Esophagus muscularis mucosa (tissue), 4 donors: ENCODE results near the gene PPP1R3C. TPM values are rescaled to one million over a fixed set of nuclear protein-coding genes. Genes with fewer than 3 reads are reported as not detected.

ENCODE experiments used
- DNase-seq: peaks from one replicate; pipeline ENCODE4 v3.0.0-alpha.2; 2017; ENCODE audit errors: extremely low spot score
- H3K27ac ChIP-seq, 4 donors: fragments of 200-600 bp; sonication (generic); replicated peaks in 1 of 4; 1 replicate in 3 of 4; 2 replicates in 1 of 4; pipeline ENCODE4 v1.5.1; 2016 to 2019; ENCODE audit warnings: mild to moderate bottlenecking in 1 of 4
- H3K27me3 ChIP-seq, 4 donors: fragments of 200-600 bp; sonication (generic); one replicate each; pipeline versions ENCODE4 v1.5.1 to v1.6.0; 2016 to 2019
- H3K36me3 ChIP-seq, 4 donors: fragments of 200-600 bp; sonication (generic); one replicate each; pipeline ENCODE4 v1.5.1; 2016 to 2019
- H3K4me1 ChIP-seq, 4 donors: fragments of 200-600 bp; sonication (generic); one replicate each; pipeline ENCODE4 v1.5.1; 2016 to 2019
- H3K4me3 ChIP-seq, 4 donors: fragments of 200-600 bp; sonication (generic); 1 replicate in 2 of 4; 2 replicates in 2 of 4; pipeline ENCODE4 v1.5.1; 2016 to 2019; ENCODE audit warnings: mild to moderate bottlenecking in 4 of 4, moderate library complexity in 1 of 4
- H3K9me3 ChIP-seq, 4 donors: fragments of 200-600 bp; sonication (generic); 1 replicate in 3 of 4; 2 replicates in 1 of 4; pipeline ENCODE4 v1.5.1; 2016 to 2019
- EP300 ChIP-seq: sonication (generic); formaldehyde crosslinking; IDR thresholded peaks from one replicate; pipeline ENCODE4 v1.6.1; 2017; ENCODE audit warnings: antibody characterized with exemption
- POLR2A ChIP-seq: fragments of 450-650 bp; IDR thresholded peaks from one replicate; pipeline ENCODE4 v1.6.1; 2017; ENCODE audit warnings: antibody characterized with exemption, moderate library complexity, mild to moderate bottlenecking, low read depth
- POLR2AphosphoS5 ChIP-seq, 2 donors: sonication (generic); formaldehyde crosslinking; IDR thresholded peaks; one replicate each; pipeline ENCODE4 v1.6.1; 2017; ENCODE audit warnings: antibody characterized with exemption in 2 of 2
- WGBS: methylation state at CpG from one replicate; pipeline ENCODE4 v1.1.5; 2018; 5-methylcytosine and 5-hydroxymethylcytosine counted together
- intact Hi-C: fragments of 100-400 bp; cut with DNase I; formaldehyde crosslinking; loops from one replicate; pipeline ENCODE4 v1.15.1; 2023
- total RNA-seq, 4 donors: library from RNA; depleted of rRNA; stranded (reverse); fragments of >200 nt; gene quantifications; one replicate each; pipeline versions ENCODE4 v1.1.0 to v1.2.1, GENCODE V29; 2016
- TF ChIP-seq, protein P1 (sequence below), 3 experiments: fragments of 200-600 bp in 2 of 3; fragments of 450-650 bp in 1 of 3; sonication (generic) in 2 of 3; IDR thresholded peaks; one replicate each; pipeline ENCODE4 v1.5.1; 2017 to 2019; ENCODE audit warnings: antibody characterized with exemption in 3 of 3, mild to moderate bottlenecking in 2 of 3, moderate library complexity in 1 of 3

The PPP1R3C gene
- total RNA-seq, 4 donors from 2014 or later: 46.7 to 111 (median 87.8) TPM

DNA sequence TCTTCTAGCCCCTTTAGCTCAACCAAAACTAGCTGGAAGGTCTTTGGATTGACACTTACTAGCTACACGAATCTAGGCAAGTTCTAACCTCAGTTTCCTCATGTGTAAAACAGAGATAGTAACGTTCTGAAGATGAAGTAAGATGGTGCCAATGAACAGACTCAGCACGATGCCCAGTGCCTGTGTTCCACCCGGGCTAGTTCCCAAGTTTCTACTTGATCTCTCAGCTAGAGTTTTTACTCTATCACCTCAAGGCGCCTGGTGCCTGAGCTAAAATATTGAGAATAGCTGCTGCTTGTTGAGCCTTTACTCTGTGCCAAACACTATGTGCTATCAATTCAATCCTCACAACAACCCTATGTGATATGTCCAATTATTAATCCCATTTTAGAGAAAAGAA lies 1.4 kb upstream of the PPP1R3C start:
- intact Hi-C loops: loop anchor here (5.0 kb wide), 2 partner anchors 42 to 122 kb away; no protein-coding TSS in a partner anchor
- no peak for DNase-seq

DNA sequence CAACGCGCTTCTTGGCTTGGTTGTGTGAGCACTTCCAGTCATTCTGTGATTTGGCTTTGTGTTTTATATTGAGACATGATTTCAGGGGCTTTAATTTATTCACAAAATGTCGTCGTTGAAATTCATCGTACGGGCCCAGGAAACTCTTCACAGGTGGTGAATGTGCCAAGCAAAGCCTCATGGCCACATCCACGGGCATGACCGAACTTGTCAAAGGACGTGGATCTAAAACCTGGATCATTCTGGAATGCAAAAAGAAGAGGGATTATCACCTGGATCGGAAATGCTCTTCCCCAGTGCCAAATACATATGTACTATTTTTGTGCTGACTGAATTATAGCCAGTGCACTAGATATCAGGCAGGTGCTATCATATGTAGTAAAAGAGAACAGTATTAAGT lies 2.2 kb downstream of the PPP1R3C start:
- TF ChIP-seq, protein P1, sequence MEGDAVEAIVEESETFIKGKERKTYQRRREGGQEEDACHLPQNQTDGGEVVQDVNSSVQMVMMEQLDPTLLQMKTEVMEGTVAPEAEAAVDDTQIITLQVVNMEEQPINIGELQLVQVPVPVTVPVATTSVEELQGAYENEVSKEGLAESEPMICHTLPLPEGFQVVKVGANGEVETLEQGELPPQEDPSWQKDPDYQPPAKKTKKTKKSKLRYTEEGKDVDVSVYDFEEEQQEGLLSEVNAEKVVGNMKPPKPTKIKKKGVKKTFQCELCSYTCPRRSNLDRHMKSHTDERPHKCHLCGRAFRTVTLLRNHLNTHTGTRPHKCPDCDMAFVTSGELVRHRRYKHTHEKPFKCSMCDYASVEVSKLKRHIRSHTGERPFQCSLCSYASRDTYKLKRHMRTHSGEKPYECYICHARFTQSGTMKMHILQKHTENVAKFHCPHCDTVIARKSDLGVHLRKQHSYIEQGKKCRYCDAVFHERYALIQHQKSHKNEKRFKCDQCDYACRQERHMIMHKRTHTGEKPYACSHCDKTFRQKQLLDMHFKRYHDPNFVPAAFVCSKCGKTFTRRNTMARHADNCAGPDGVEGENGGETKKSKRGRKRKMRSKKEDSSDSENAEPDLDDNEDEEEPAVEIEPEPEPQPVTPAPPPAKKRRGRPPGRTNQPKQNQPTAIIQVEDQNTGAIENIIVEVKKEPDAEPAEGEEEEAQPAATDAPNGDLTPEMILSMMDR (IDR thresholded peaks at IDR 0.05): no peak
- TF ChIP-seq POLR2AphosphoS5 (IDR thresholded peaks at IDR 0.05) (no peak), POLR2A (no peak), EP300 (no peak)
- intact Hi-C loops: loop anchor here (5.0 kb wide), 2 partner anchors 38 to 118 kb away; no protein-coding TSS in a partner anchor
- DNase-seq: no peak
- H3K4me3 ChIP-seq: peak overlapping the region; percentile 65 to 78 (median 69)
- H3K9me3 ChIP-seq: no peaks in the 10 kb centered on the region
- no peaks in the 10 kb centered on the region for H3K27me3 ChIP-seq
- H3K36me3 ChIP-seq: peaks cover 6 to 25% (median 14%) of the 10 kb centered on the region in 4 donors
- WGBS: 73% methylated on average over 10 of the region's 10 CpGs
- peak overlapping the region; percentile 82 to 91 (median 86) for H3K27ac ChIP-seq
- H3K4me1 ChIP-seq: peaks cover 17 to 51% (median 43%) of the 10 kb centered on the region in 4 donors

More for the DNA sequence above, 1.4 kb upstream of the PPP1R3C start:
- Histone ChIP-seq H3K27me3 (no peaks in the 10 kb centered on the region), H3K4me1 (peaks cover 17 to 33% (median 29%) of the 10 kb centered on the region in 4 donors), H3K9me3 (no peaks in the 10 kb centered on the region), H3K36me3 (peaks cover 0 to 16% (median 11%) of the 10 kb centered on the region in 4 donors), H3K27ac (peak overlapping the region; percentile 82 to 91 (median 86)), H3K4me3 (no peak overlapping the region)
- WGBS: 69% methylated on average over 5 of the region's 5 CpGs
- TF ChIP-seq, protein P1 (IDR thresholded peaks at IDR 0.05): no peak
- TF ChIP-seq EP300: no peak
- no peak for TF ChIP-seq POLR2A
- no peak for TF ChIP-seq POLR2AphosphoS5 (IDR thresholded peaks at IDR 0.05)

DNA sequence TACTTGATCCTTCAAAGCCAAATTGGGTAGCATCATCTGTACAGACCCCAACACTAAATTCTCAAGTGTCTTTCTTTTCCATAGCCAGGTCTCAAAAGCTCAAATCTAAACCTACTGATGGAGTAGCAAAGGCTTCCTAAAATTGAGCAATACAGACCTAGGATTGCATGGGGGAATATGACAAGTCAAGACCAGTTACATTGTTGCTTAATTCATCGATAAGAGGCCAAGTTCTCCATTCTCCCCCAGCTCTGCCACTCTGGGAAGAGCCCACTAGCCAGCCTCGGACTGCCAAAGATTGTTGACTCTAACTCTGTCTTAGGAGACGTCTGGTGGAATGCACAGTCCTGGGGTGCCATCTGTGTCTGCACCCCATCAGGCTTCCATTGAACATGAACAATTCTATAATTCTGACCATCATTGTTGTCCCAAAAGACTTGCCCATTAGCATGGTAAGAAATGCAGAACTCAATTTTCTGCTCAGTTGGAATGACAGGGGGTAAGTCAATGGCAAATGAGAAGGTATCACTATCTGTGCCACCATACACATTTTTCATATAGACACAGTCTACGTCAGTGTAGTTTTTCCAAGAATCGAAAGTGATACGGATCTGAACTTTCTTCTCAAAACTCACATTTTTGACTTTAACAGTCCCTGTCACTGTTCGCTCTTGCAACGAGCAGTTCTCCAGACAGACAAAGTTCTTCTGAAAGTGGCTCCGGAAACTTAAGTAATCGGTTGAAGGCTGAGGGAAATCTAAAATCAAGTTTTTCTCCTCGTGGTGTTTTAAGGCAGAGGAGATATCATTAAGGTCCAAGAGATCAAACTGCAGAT lies 2.9 kb downstream of the PPP1R3C start:
- no peaks in the 10 kb centered on the region for H3K9me3 ChIP-seq
- DNase-seq: no peak
- H3K27ac ChIP-seq: peak overlapping the region; percentile 82 to 91 (median 86)
- peaks cover 6 to 32% (median 14%) of the 10 kb centered on the region in 4 donors for H3K36me3 ChIP-seq
- H3K4me1 ChIP-seq: peaks cover 13 to 45% (median 37%) of the 10 kb centered on the region in 4 donors
- WGBS: 82% methylated on average over 11 of the region's 11 CpGs
- TF ChIP-seq POLR2AphosphoS5 (IDR thresholded peaks at IDR 0.05) (no peak), POLR2A (no peak), EP300 (no peak)
- TF ChIP-seq, protein P1 (IDR thresholded peaks at IDR 0.05): no peak
- H3K27me3 ChIP-seq: no peaks in the 10 kb centered on the region
- intact Hi-C loops: loop anchor here (5.0 kb wide), 3 partner anchors 38 to 118 kb away; no protein-coding TSS in a partner anchor
- H3K4me3 ChIP-seq: peak overlapping the region; percentile 65 to 78 (median 69)

DNA sequence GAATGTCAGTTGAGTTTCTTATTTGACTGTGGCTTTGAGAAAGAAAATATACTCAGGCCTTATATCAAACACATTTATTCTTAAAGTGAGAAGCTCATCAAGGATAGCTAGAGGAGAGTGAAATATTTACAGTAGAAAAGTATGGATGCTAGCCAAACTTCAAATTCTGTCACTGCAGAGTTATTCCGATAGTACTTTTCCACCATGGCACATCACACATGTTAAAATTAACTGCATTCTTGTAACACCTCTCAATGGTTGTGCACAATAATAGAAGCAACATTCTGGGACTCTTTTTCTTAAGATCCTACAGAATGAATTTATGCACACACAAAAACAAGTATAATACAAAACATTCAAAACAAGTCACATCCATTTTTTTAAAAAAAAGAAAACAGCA lies 4.5 kb downstream of the PPP1R3C start:
- Histone ChIP-seq H3K4me1 (peaks cover 5 to 29% (median 23%) of the 10 kb centered on the region in 4 donors), H3K27me3 (no peaks in the 10 kb centered on the region), H3K4me3 (peak overlapping the region; percentile 65 to 78 (median 69)), H3K36me3 (peaks cover 11 to 43% (median 21%) of the 10 kb centered on the region in 4 donors), H3K27ac (peak overlapping the region; percentile 28 to 91 (median 82)), H3K9me3 (no peaks in the 10 kb centered on the region)
- intact Hi-C loops: loop anchor here (5.0 kb wide), 1 partner anchor 61 kb away; no protein-coding TSS in a partner anchor
- no peak for TF ChIP-seq POLR2AphosphoS5 (IDR thresholded peaks at IDR 0.05)
- TF ChIP-seq, protein P1 (IDR thresholded peaks at IDR 0.05): no peak
- TF ChIP-seq POLR2A: no peak
- TF ChIP-seq EP300: no peak
- WGBS: 59% methylated on average over 1 of the region's 1 CpG
- no peak for DNase-seq
